SK-N-SH treated with all-trans-retinoic acid at 6 μM for 48 hours (cell line): ENCODE results near the gene APH1A.

Experiments
- ATAC-seq: fragments of 200-7000 bp; cut with Tn5 transposase; 3 replicates; pipeline ENCODE4 v1.9.1; 2020; ENCODE audit warnings: mild to moderate bottlenecking, moderate library complexity
- BACH2 ChIP-seq: fragments of 250-450 bp; sonication (Bioruptor Pico); IDR thresholded peaks from 2 replicates; pipeline ENCODE4 v1.9.0; 2021; ENCODE audit warnings: mild to moderate bottlenecking, borderline replicate concordance
- CSDC2 ChIP-seq: fragments of 250-450 bp; sonication (Bioruptor Pico); IDR thresholded peaks from 2 replicates; pipeline ENCODE4 v1.5.0; 2020; ENCODE audit warnings: mild to moderate bottlenecking, moderate library complexity
- GLIS3 ChIP-seq: fragments of 250-450 bp; sonication (Bioruptor Pico); IDR thresholded peaks from 2 replicates; pipeline ENCODE4 v1.5.0; 2020; ENCODE audit warnings: mild to moderate bottlenecking, moderate library complexity
- ISL1 ChIP-seq: fragments of 250-450 bp; sonication (Bioruptor Pico); IDR thresholded peaks from 2 replicates; pipeline ENCODE4 v2.1.2; 2022; ENCODE audit warnings: mild to moderate bottlenecking, moderate library complexity
- PPARA ChIP-seq: fragments of 250-450 bp; sonication (Bioruptor Pico); IDR thresholded peaks from 2 replicates; pipeline ENCODE4 v1.5.0; 2020; ENCODE audit warnings: mild to moderate bottlenecking, borderline replicate concordance
- TCF4 ChIP-seq: fragments of 250-450 bp; sonication (Bioruptor Pico); IDR thresholded peaks from 2 replicates; pipeline ENCODE4 v1.8.0; 2021; ENCODE audit warnings: mild to moderate bottlenecking, moderate library complexity, borderline replicate concordance
- ZC3H10 ChIP-seq: fragments of 250-450 bp; sonication (Bioruptor Pico); IDR thresholded peaks from 2 replicates; pipeline ENCODE4 v1.5.1; 2021; ENCODE audit warnings: mild to moderate bottlenecking, moderate library complexity
- ZFP3 ChIP-seq: fragments of 250-450 bp; sonication (Bioruptor Pico); IDR thresholded peaks from 2 replicates; pipeline ENCODE4 v1.5.0; 2020; ENCODE audit warnings: mild to moderate bottlenecking, moderate library complexity
- ZFP30 ChIP-seq: fragments of 450-650 bp; formaldehyde crosslinking; IDR thresholded peaks from 2 replicates; pipeline ENCODE4 v1.5.0; 2022; ENCODE audit warnings: mild to moderate bottlenecking, moderate library complexity
- ZNF565 ChIP-seq: fragments of 450-650 bp; formaldehyde crosslinking; conservative IDR thresholded peaks from 2 replicates; pipeline ENCODE4 v1.5.0; 2020; ENCODE audit warnings: low read depth, mild to moderate bottlenecking, moderate library complexity
- ZNF70 ChIP-seq: fragments of 450-650 bp; formaldehyde crosslinking; IDR thresholded peaks from 2 replicates; pipeline ENCODE4 v1.5.0; 2020; ENCODE audit warnings: mild to moderate bottlenecking, moderate library complexity
- ZNF8 ChIP-seq: fragments of 450-650 bp; formaldehyde crosslinking; IDR thresholded peaks from 2 replicates; pipeline ENCODE4 v1.5.0; 2020; ENCODE audit warnings: mild to moderate bottlenecking, moderate library complexity
- TF ChIP-seq, protein P1 (sequence below): fragments of 250-450 bp; sonication (Bioruptor Pico); IDR thresholded peaks from 2 replicates; pipeline ENCODE4 v1.5.1; 2021; ENCODE audit warnings: mild to moderate bottlenecking, moderate library complexity
- TF ChIP-seq, protein P2 (sequence below): fragments of 250-450 bp; sonication (Bioruptor Pico); IDR thresholded peaks from 2 replicates; pipeline ENCODE4 v1.8.0; 2021; ENCODE audit warnings: low read depth, mild to moderate bottlenecking, moderate library complexity, borderline replicate concordance
- TF ChIP-seq, protein P3 (sequence below): fragments of 250-450 bp; sonication (Bioruptor Pico); IDR thresholded peaks from 2 replicates; pipeline ENCODE4 v1.8.0; 2020; ENCODE audit warnings: mild to moderate bottlenecking, moderate library complexity, borderline replicate concordance
- TF ChIP-seq, protein P4 (sequence below): fragments of 250-450 bp; sonication (Bioruptor Pico); IDR thresholded peaks from 2 replicates; pipeline ENCODE4 v1.5.1; 2020; ENCODE audit warnings: low read depth, mild to moderate bottlenecking, moderate library complexity

The APH1A gene

DNA sequence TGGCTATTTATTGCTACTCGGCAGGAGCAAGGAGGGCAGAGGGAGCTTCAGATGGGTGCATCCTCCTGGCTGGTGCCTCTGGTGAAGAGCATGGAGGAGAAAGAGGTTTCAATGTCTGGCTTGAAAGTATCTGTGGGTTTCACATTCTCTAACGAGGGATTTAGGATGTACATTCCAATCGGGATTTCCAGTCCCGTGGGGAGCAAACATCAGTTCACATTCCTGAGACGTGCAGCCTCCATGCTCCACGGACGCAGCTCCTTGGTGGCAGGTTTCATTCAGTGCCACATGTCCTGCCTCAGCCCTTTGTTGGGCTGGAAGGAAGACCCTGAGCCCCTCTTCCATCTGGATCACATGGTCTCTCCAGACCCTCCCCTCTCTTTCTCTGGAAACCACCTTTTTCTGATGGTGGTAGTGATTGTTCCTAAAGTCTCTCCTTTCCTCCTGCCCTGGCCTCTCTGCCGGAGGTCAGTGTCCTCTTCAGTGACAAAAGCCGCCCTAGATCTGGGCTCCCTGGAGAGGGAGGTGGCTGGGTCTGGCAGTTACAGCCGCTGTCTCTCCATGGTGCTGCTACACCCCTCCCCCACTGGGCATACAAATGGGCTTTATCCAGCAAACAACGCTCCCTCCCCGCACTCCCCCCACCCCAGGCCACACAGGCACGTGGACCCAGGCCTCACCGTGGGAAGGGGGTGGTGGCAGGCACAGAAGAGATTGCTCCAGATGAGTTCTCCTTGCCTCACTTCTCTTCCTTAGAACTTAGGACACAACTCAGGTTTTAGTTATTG lies 12.1 kb downstream of the APH1A start:
- TF ChIP-seq ZC3H10 (CRISPR knock-in tag) (no peak), ZFP30 (CRISPR knock-in tag) (no peak), ISL1 (CRISPR knock-in tag) (no peak), BACH2 (CRISPR knock-in tag) (no peak), ZNF565 (CRISPR knock-in tag) (no peak), TCF4 (CRISPR knock-in tag) (no peak), ZNF8 (no peak)
- TF ChIP-seq, protein P1, sequence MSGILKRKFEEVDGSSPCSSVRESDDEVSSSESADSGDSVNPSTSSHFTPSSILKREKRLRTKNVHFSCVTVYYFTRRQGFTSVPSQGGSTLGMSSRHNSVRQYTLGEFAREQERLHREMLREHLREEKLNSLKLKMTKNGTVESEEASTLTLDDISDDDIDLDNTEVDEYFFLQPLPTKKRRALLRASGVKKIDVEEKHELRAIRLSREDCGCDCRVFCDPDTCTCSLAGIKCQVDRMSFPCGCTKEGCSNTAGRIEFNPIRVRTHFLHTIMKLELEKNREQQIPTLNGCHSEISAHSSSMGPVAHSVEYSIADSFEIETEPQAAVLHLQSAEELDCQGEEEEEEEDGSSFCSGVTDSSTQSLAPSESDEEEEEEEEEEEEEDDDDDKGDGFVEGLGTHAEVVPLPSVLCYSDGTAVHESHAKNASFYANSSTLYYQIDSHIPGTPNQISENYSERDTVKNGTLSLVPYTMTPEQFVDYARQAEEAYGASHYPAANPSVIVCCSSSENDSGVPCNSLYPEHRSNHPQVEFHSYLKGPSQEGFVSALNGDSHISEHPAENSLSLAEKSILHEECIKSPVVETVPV (CRISPR knock-in tag), result no peak
- TF ChIP-seq, protein P2, sequence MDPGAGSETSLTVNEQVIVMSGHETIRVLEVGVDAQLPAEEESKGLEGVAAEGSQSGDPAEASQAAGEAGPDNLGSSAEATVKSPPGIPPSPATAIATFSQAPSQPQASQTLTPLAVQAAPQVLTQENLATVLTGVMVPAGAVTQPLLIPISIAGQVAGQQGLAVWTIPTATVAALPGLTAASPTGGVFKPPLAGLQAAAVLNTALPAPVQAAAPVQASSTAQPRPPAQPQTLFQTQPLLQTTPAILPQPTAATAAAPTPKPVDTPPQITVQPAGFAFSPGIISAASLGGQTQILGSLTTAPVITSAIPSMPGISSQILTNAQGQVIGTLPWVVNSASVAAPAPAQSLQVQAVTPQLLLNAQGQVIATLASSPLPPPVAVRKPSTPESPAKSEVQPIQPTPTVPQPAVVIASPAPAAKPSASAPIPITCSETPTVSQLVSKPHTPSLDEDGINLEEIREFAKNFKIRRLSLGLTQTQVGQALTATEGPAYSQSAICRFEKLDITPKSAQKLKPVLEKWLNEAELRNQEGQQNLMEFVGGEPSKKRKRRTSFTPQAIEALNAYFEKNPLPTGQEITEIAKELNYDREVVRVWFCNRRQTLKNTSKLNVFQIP, result no peak
- TF ChIP-seq, protein P3, sequence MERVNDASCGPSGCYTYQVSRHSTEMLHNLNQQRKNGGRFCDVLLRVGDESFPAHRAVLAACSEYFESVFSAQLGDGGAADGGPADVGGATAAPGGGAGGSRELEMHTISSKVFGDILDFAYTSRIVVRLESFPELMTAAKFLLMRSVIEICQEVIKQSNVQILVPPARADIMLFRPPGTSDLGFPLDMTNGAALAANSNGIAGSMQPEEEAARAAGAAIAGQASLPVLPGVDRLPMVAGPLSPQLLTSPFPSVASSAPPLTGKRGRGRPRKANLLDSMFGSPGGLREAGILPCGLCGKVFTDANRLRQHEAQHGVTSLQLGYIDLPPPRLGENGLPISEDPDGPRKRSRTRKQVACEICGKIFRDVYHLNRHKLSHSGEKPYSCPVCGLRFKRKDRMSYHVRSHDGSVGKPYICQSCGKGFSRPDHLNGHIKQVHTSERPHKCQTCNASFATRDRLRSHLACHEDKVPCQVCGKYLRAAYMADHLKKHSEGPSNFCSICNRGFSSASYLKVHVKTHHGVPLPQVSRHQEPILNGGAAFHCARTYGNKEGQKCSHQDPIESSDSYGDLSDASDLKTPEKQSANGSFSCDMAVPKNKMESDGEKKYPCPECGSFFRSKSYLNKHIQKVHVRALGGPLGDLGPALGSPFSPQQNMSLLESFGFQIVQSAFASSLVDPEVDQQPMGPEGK (CRISPR knock-in tag), result no peak
- TF ChIP-seq, all 23 proteins: peak for 0
- no peak for ATAC-seq

DNA sequence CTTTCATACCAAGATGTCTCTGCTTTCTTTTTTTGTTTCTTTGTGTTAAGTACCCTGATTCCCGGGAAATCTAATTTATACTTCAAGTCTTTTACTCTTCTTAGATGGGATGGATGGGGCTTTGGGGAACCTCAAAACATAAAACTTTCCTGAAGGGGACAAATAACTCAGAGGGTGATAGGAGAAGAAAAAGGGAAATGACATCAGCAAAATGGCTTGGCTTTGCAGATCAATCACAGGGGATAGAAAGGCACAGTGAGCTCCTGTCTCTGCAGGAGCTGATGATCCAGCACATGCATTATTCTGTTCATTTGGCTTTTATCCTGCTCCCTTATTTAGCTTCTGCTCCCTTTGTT lies 12.6 kb downstream of the APH1A start:
- no peak for TF ChIP-seq CSDC2 (CRISPR knock-in tag)
- TF ChIP-seq ZFP3 (CRISPR knock-in tag), result no peak
- peak; percentile 5 for ATAC-seq

DNA sequence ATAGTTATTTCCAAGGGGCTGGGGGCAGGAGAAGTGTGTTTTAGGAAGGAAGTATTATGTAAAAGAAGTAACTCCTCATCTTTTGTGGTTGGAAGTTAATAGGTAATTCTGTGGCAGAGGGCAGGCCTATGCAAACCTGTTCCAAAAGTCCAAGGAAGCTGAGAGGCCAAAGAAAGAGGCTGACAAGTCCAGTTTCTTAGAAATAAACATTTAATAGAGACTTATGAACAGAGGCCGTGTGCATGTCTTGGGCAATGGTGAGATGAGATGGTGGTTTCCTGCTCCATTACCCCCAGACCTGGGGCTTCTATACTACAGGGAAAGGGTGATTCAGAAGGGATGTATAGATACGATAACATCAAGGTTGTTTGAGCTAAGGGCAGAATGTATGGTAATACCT lies 18.9 kb downstream of the APH1A start:
- no peak for TF ChIP-seq CSDC2 (CRISPR knock-in tag)
- no peak for TF ChIP-seq BACH2 (CRISPR knock-in tag)
- TF ChIP-seq, protein P4, sequence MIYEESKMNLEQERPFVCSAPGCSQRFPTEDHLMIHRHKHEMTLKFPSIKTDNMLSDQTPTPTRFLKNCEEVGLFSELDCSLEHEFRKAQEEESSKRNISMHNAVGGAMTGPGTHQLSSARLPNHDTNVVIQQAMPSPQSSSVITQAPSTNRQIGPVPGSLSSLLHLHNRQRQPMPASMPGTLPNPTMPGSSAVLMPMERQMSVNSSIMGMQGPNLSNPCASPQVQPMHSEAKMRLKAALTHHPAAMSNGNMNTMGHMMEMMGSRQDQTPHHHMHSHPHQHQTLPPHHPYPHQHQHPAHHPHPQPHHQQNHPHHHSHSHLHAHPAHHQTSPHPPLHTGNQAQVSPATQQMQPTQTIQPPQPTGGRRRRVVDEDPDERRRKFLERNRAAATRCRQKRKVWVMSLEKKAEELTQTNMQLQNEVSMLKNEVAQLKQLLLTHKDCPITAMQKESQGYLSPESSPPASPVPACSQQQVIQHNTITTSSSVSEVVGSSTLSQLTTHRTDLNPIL (CRISPR knock-in tag), result no peak
- no peak for TF ChIP-seq GLIS3 (CRISPR knock-in tag)
- TF ChIP-seq ZNF565 (CRISPR knock-in tag), result no peak
- TF ChIP-seq, protein P1 (CRISPR knock-in tag), result no peak
- TF ChIP-seq, protein P3 (CRISPR knock-in tag), result no peak
- TF ChIP-seq PPARA (CRISPR knock-in tag), result no peak
- no peak for TF ChIP-seq ZFP3 (CRISPR knock-in tag)
- no peak for ATAC-seq

DNA sequence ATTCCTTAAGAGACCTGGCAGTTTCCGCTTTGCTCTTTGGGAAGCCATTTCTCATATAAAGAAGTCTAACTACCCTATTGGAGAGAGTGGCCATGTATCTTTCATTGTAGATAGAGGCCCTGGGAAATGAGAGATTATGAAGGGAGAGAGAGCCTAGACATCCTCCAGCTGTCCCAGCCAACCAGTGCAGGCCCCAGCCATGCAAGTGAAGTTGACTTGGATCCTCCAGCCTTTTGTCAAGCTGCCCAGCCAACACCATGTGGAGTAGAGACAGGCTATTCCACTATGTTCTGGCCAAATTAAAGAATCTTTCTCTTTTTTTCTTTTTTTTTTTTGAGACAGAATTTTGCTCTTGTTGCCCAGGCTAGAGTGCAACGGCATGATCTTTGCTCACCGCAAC lies 25.8 kb downstream of the APH1A start:
- TF ChIP-seq, protein P1 (CRISPR knock-in tag), result no peak
- TF ChIP-seq, protein P3 (CRISPR knock-in tag), result no peak
- TF ChIP-seq CSDC2 (CRISPR knock-in tag), result no peak
- TF ChIP-seq TCF4 (CRISPR knock-in tag), result no peak
- TF ChIP-seq ZNF70 (CRISPR knock-in tag), result no peak
- TF ChIP-seq, protein P2, result no peak
- TF ChIP-seq ISL1 (CRISPR knock-in tag), result no peak
- ATAC-seq, result no peak
